ENCODE measurements around the gene RPGRIP1L. TPM values are rescaled to one million over a fixed set of nuclear protein-coding genes. Genes with fewer than 3 reads are reported as not detected.

The RPGRIP1L gene
- total RNA-seq, 6 experiments from 2014 or later: 16.3 to 19.1 (median 18.4) TPM

DNA sequence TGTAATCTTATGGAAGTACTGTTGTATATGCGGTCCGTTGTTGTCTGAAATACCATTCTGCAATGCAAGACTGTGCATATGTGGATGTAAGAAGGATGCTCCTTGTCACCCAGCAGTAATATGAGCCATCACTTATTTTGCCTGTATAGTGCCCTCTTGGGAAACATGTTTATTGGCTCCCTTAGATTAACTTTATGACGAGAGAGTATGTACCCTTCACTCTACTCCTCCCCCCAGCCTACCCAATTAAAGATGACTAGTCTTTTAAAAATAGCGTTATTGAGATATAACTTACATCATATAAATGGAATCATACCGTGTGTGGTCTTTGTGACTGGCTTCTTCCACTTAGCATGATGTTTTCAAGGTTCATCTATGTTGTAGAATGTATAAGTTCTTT lies 33.9 kb upstream of the RPGRIP1L start:
- Mint-ChIP-seq H3K36me3 (ENCODE audit: low read depth) (no peaks in the 10 kb centered on the region; the same call in 1 of the 2 replicates), H3K27me3 (ENCODE audit: insufficient read depth) (no peaks in the 10 kb centered on the region), H3K4me1 (ENCODE audit: low read depth) (peaks cover 26% of the 10 kb centered on the region), H3K4me3 (no peak overlapping the region), H3K9me3 (no peaks in the 10 kb centered on the region), H3K27ac (no peak overlapping the region)
- TF ChIP-seq, protein P1, sequence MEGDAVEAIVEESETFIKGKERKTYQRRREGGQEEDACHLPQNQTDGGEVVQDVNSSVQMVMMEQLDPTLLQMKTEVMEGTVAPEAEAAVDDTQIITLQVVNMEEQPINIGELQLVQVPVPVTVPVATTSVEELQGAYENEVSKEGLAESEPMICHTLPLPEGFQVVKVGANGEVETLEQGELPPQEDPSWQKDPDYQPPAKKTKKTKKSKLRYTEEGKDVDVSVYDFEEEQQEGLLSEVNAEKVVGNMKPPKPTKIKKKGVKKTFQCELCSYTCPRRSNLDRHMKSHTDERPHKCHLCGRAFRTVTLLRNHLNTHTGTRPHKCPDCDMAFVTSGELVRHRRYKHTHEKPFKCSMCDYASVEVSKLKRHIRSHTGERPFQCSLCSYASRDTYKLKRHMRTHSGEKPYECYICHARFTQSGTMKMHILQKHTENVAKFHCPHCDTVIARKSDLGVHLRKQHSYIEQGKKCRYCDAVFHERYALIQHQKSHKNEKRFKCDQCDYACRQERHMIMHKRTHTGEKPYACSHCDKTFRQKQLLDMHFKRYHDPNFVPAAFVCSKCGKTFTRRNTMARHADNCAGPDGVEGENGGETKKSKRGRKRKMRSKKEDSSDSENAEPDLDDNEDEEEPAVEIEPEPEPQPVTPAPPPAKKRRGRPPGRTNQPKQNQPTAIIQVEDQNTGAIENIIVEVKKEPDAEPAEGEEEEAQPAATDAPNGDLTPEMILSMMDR (IDR thresholded peaks at IDR 0.05): no peak
- no peak for DNase-seq

DNA sequence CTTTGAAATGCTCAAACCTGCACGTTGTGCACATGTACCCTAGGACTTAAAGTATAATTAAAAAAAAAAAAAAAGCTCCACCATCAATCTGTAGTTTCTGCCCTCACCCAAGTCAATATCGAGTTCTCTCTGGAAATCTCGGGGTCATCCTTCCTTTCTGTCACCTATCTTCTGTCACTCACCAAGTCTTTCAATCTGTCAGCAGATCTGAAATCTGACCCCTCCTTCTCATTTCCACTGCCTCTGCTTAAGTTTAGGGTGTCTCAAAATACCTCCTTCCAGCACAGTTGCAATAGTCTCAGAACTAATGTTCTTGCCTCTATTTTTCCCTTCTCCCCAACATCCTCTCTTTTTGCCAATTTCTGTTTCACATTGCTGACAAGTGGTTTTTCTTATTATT lies 32.6 kb upstream of the RPGRIP1L start:
- no peaks in the 10 kb centered on the region for H3K27me3 Mint-ChIP-seq (ENCODE audit: insufficient read depth)
- no peaks in the 10 kb centered on the region for H3K9me3 Mint-ChIP-seq
- no peak overlapping the region for H3K4me3 Mint-ChIP-seq
- no peaks in the 10 kb centered on the region; the same call in 1 of the 2 replicates for H3K36me3 Mint-ChIP-seq (ENCODE audit: low read depth)
- H3K27ac Mint-ChIP-seq: no peak overlapping the region
- no peak for DNase-seq
- TF ChIP-seq, protein P1 (IDR thresholded peaks at IDR 0.05): no peak
- H3K4me1 Mint-ChIP-seq (ENCODE audit: low read depth): peaks cover 25% of the 10 kb centered on the region

DNA sequence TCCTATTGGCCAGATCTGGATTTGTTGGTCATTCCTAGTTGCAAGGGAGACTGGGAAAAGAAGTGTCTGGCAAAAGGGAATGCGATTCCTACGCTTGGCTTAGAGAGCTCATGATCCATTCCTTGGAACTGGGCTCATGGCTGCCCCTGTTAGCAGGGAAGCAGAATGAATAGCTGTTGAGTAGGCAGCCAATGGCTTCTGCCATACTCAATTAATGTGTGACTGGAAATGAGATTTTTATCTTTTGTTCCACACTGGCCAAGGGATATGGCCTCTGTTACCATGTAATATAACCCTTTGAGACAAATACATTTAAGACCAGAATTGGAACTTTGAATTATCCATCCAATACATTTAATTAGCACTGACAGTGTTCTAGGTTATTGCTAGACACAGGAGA lies 31.2 kb upstream of the RPGRIP1L start:
- no peak overlapping the region for H3K27ac Mint-ChIP-seq
- H3K9me3 Mint-ChIP-seq: no peaks in the 10 kb centered on the region
- H3K36me3 Mint-ChIP-seq (ENCODE audit: low read depth): no peaks in the 10 kb centered on the region; the same call in 1 of the 2 replicates
- H3K4me1 Mint-ChIP-seq (ENCODE audit: low read depth): peaks cover 25% of the 10 kb centered on the region
- TF ChIP-seq, protein P1 (IDR thresholded peaks at IDR 0.05): no peak
- DNase-seq: no peak
- H3K4me3 Mint-ChIP-seq: no peak overlapping the region
- no peaks in the 10 kb centered on the region for H3K27me3 Mint-ChIP-seq (ENCODE audit: insufficient read depth)

DNA sequence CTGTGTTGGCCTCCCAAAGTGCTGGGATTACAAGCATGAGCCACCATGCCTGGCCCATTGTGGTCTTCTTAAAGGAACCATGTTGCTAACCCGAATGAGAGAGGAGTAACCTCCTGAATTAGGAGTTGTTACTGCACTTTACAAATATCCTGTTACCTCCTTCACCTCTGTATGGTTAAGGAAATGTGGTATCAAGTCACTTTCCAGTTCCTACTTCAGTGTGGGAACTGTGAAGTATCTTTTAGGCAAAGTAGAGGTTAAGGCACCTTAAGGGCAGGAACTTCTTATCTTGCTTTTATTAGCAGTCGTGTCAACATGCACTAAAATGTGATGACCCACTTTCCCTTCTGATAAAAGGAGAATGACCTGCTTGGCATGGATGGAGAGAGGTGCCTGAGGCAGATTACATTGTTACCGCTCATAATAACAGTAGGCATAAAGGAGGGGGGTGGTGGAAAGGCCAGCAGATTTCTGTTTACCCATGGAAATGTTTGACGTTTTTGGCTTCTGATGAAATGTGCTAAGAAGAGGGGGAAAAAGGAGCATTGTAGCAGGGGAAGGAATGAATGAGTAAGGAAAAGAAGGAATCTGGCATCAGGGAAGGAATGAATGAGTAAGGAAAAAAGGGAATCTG lies 28.8 kb upstream of the RPGRIP1L start:
- Mint-ChIP-seq H3K9me3 (no peaks in the 10 kb centered on the region), H3K4me3 (no peak overlapping the region), H3K27me3 (ENCODE audit: insufficient read depth) (no peaks in the 10 kb centered on the region), H3K4me1 (ENCODE audit: low read depth) (peaks cover 21% of the 10 kb centered on the region), H3K36me3 (ENCODE audit: low read depth) (peaks cover 4% of the 10 kb centered on the region; the same call in 1 of the 2 replicates), H3K27ac (peak overlapping the region; percentile 9)
- TF ChIP-seq, protein P1 (IDR thresholded peaks at IDR 0.05): no peak
- DNase-seq: no peak

DNA sequence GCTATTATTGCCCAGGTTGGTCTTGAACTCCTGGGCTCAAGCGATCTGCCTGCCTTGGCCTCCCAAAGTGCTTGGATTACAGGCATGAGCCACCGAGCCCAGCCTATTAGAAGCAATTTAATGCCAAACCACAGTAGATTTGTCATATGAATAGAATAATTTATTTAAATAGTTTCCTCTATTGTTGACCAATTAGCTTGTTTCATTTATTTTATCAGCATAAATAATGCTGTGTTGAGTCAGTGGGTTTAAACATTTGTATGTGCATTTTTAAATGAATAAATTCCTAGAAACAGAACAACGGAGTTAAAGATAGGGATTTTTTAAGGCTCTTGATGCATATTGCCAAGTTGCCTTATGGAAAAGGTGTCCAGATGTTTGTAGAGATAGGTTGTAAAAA lies 27.0 kb upstream of the RPGRIP1L start:
- Mint-ChIP-seq H3K27ac (no peak overlapping the region), H3K9me3 (no peaks in the 10 kb centered on the region), H3K4me1 (ENCODE audit: low read depth) (peaks cover 30% of the 10 kb centered on the region), H3K36me3 (ENCODE audit: low read depth) (peaks cover 7% of the 10 kb centered on the region; the same call in 1 of the 2 replicates), H3K27me3 (ENCODE audit: insufficient read depth) (no peaks in the 10 kb centered on the region), H3K4me3 (no peak overlapping the region)
- DNase-seq: no peak
- TF ChIP-seq, protein P1 (IDR thresholded peaks at IDR 0.05): no peak

Measured in HFFc6 (cell line).